ENCODE measurements around the gene RTEL1. TPM values are rescaled to one million over a fixed set of nuclear protein-coding genes. Genes with fewer than 3 reads are reported as not detected.
A peak's percentile ranks its signal among the peaks of the same experiment; 100 is the strongest.
"Not testable (repeated sequence)": the region's sequence is repeated elsewhere in the genome, so short reads cannot be mapped to it uniquely, and the experiment has no call there.

Gene RTEL1
- total RNA-seq, 2 donors from 2014 or later, result 37.8 to 114 TPM

GRCh38 chr20:63628246-63628975 lies 29.7 kb upstream of the RTEL1 start:
- H3K4me1 ChIP-seq (ENCODE audit: control insufficient read depth in 1 of 2, low read depth in 2 of 2), result peaks cover 5 to 18% of the 10 kb centered on the region in 2 donors
- no peaks in the 10 kb centered on the region for H3K36me3 ChIP-seq
- ATAC-seq (ENCODE audit: insufficient number of reproducible peaks, low FRiP score, low read depth) (no peak), DNase-seq (ENCODE audit: low spot score) (no peak)
- no peaks in the 10 kb centered on the region for H3K9me3 ChIP-seq
- H3K4me3 ChIP-seq, result peak overlapping the region; percentile 99
- peak overlapping the region in 1 of 2 donors; percentile 29 for H3K27ac ChIP-seq
- TF ChIP-seq, protein P1, sequence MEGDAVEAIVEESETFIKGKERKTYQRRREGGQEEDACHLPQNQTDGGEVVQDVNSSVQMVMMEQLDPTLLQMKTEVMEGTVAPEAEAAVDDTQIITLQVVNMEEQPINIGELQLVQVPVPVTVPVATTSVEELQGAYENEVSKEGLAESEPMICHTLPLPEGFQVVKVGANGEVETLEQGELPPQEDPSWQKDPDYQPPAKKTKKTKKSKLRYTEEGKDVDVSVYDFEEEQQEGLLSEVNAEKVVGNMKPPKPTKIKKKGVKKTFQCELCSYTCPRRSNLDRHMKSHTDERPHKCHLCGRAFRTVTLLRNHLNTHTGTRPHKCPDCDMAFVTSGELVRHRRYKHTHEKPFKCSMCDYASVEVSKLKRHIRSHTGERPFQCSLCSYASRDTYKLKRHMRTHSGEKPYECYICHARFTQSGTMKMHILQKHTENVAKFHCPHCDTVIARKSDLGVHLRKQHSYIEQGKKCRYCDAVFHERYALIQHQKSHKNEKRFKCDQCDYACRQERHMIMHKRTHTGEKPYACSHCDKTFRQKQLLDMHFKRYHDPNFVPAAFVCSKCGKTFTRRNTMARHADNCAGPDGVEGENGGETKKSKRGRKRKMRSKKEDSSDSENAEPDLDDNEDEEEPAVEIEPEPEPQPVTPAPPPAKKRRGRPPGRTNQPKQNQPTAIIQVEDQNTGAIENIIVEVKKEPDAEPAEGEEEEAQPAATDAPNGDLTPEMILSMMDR (IDR thresholded peaks at IDR 0.05), result no peak
- H3K27me3 ChIP-seq (replicated peaks; ENCODE audit: insufficient read depth), result no peaks in the 10 kb centered on the region

DNA sequence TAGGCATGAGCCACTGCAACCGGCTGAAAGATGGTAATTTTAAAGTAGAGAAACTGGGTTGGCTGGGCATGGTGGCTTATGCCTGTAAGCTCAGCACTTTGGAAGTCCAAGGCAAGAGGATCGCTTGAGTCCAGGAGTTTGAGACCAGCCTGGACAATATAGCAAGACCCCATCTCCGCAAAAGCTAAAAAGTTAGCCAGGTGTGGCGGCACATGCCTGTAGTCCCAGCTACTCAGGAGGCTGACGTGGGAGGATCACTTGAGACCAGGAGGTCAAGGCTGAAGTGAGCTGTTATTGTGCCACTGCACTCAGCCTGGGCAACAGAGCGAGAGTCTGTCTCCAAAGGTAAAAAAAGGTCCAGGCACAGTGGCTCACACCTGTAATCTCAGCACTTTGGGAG lies 27.2 kb upstream of the RTEL1 start:
- not testable (repeated sequence) for H3K4me1 ChIP-seq (ENCODE audit: control insufficient read depth in 1 of 2, low read depth in 2 of 2); DNase-seq (ENCODE audit: low spot score); H3K27me3 ChIP-seq (replicated peaks; ENCODE audit: insufficient read depth); H3K4me3 ChIP-seq; H3K27ac ChIP-seq; H3K9me3 ChIP-seq; H3K36me3 ChIP-seq; ATAC-seq (ENCODE audit: insufficient number of reproducible peaks, low FRiP score, low read depth)

DNA sequence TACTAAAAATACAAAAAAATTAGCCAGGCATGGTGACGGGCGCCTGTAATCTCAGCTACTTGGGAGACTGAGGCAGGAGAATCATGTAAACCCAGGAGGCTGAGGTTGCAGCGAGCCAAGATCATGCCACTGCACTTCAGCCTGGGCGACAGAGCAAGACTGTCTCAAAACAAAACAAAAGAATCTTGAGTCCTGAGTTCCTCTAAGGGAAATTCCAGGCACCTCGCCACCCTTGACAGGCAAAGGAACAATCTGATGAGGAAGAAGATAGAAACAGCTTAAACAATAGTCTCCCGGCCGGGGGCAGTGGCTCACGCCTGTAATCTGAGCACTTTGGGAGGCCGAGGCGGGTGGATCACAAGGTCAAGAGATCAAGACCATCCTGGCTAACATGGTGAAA lies 26.7 kb upstream of the RTEL1 start:
- H3K9me3 ChIP-seq; H3K36me3 ChIP-seq; H3K4me1 ChIP-seq (ENCODE audit: control insufficient read depth in 1 of 2, low read depth in 2 of 2); DNase-seq (ENCODE audit: low spot score); H3K4me3 ChIP-seq; H3K27me3 ChIP-seq (replicated peaks; ENCODE audit: insufficient read depth); ATAC-seq (ENCODE audit: insufficient number of reproducible peaks, low FRiP score, low read depth); H3K27ac ChIP-seq: not testable (repeated sequence)

DNA sequence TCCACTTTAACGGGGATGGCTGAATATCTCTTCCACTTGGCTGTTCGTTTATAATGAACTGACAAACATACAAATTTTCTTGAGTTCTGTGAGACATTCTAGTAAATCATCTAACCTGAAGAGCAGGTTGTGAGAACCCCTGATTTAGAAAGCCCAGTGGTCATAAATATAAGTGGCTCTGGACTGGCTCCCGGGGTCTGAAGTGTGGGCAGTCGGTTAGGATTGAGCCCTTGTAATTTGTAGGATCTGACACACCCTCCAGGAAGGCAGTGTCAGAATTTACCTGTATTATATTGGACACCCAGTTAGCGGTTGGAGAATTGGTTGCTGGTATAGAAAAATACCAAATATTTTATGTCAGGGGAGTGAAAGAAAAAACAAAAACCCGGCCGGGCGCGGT lies 24.4 kb upstream of the RTEL1 start:
- peaks cover 1 to 2% of the 10 kb centered on the region in 2 donors for H3K4me1 ChIP-seq (ENCODE audit: control insufficient read depth in 1 of 2, low read depth in 2 of 2)
- no peaks in the 10 kb centered on the region for H3K36me3 ChIP-seq
- H3K4me3 ChIP-seq, result no peak overlapping the region
- TF ChIP-seq, protein P1 (IDR thresholded peaks at IDR 0.05), result no peak
- H3K27ac ChIP-seq, result no peak overlapping the region
- H3K9me3 ChIP-seq, result no peaks in the 10 kb centered on the region
- H3K27me3 ChIP-seq (replicated peaks; ENCODE audit: insufficient read depth), result no peaks in the 10 kb centered on the region
- no peak for ATAC-seq (ENCODE audit: insufficient number of reproducible peaks, low FRiP score, low read depth)
- no peak for DNase-seq (ENCODE audit: low spot score)

GRCh38 chr20:63635431-63636141 lies 22.5 kb upstream of the RTEL1 start:
- no peak for ATAC-seq (ENCODE audit: insufficient number of reproducible peaks, low FRiP score, low read depth)
- no peak for DNase-seq (ENCODE audit: low spot score)
- Histone ChIP-seq H3K36me3 (no peaks in the 10 kb centered on the region), H3K4me3 (no peak overlapping the region), H3K27me3 (replicated peaks; ENCODE audit: insufficient read depth) (no peaks in the 10 kb centered on the region), H3K4me1 (ENCODE audit: control insufficient read depth in 1 of 2, low read depth in 2 of 2) (peaks cover 0 to 2% of the 10 kb centered on the region in 2 donors), H3K9me3 (no peaks in the 10 kb centered on the region), H3K27ac (no peak overlapping the region)
- TF ChIP-seq, protein P1 (IDR thresholded peaks at IDR 0.05), result no peak

Data from thoracic aorta (tissue), 2 donors.